Kidney capillary endothelial cell (primary cell): ENCODE results near the gene EIPR1.

ENCODE experiments used
- DNase-seq: peaks from one replicate; pipeline ENCODE4 v3.0.0-alpha.2; 2018; ENCODE audit warnings: low spot score

EIPR1 gene

DNA sequence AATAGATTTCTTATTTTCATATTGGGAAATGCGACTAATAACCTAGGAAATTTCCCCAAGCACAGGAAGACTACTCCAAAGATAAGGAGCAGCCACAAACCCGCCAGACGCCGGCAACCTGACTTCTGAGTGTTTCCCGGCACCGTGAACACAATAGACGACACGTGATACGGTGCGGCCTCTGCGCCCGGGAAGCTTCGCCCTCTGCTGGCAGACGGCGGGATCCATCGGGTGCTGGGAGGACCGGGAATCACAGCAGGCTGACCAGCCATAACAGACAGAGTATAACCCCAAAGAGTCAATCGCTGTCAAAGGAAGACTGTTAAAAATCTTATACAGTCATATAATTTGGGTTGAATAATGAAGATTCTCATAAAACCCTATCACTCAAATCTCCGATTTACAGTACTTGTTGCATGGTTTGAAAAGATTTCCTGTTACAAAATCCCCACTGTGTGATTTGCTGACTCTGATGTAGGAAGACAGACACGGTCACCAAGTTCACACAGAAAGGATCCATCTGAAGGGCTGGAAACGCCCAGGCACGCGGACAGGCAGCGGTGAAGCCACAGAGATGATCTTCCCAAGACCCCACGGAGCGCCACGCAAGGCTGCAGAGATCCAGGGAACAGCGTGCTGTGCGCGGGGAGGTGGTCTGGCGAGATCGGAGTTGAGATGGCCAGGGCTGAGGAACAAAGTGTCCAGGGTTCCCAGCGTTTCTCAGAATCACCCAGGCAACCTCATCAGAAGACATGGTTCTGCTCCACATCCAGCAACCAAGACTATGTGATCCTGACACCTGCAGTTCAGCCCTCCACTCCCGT lies 73.8 kb downstream of the EIPR1 start:
- DNase-seq: peak; percentile 79

- DNase-seq: no peak
These were observed 74.7 kb downstream of the EIPR1 start for GRCh38 chr2:3302751-3303582.

DNA sequence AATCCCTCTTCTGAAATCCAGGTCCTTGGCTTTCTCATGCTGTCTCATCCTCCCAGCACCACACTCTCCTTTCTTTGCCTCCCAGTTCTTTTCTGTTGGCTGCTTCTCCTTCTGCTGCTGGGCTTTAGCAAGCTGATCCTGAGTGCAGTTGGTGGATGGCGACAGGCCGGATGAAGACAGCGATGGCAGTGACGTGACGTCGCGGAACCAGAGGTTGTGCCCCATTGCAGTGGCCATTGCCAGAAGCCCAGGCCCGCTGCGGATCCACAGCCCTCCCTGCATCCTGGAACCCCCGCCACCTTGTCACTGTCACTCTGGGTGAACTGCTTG lies 75.2 kb downstream of the EIPR1 start:
- no peak for DNase-seq

- DNase-seq: no peak
These were observed 76.6 kb downstream of the EIPR1 start for GRCh38 chr2:3301001-3301400.

- DNase-seq: no peak
These were observed 77.2 kb downstream of the EIPR1 start for GRCh38 chr2:3300224-3300995.

DNA sequence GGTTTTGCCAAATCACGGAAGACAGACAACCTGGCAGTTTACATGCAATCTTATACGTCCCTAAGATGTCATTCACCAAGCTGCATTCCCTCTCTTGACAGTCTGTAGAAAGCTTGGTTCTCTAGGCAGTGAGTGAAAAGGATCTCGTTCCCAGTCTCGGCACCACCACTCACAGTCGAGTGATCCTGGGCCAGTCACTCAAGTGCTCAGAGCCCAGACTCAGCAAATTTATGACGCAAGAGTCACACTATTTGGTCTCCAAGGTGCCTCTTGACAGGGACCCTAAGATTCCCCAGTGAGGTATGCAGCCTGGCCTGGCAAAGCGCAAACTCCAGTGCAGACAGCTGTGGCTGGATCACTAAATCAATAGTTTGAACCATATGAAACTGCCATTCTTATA lies 77.9 kb downstream of the EIPR1 start:
- DNase-seq: no peak

- DNase-seq: no peak
These were observed 78.5 kb downstream of the EIPR1 start for GRCh38 chr2:3299130-3299529.

- no peak for DNase-seq
These were observed 79.4 kb downstream of the EIPR1 start for GRCh38 chr2:3298191-3298590.

DNA sequence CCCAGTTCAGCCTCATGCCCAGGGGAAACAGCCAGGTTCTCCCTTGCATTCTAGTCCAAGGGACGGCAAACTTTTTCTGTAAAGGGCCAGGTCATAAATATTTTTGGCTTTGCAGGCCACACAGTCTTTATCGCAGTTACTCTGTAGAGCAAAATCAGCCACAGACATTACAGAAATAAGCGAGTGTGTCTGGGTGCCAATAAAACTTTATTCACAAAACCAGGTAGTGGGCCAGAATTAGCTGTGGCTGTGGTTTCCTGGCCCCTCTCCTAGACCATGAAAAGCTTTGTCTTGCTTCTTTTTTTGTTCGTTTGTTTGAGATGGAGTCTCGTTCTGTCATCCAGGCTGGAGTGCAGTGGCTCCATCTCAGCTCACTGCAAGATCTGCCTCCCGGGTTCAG lies 80.1 kb downstream of the EIPR1 start:
- no peak for DNase-seq

- DNase-seq: no peak
These were observed 81.2 kb downstream of the EIPR1 start for GRCh38 chr2:3296182-3296972.

DNA sequence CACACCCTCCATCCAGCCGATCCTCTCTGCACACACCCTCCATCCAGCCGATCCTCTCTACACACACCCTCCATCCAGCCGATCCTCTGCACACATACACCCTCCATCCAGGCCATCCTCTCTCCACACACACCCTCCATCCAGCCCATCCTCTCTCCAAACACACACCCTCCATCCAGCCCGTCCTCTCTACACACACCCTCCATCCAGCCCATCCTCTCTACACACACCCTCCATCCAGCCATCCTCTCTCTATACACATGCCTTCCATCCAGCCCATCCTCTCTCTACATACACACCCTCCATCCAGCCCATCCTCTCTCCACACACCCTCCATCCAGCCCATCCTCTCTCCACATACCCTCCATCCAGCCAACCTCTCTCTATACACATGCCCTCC lies 83.1 kb downstream of the EIPR1 start:
- no peak for DNase-seq

DNA sequence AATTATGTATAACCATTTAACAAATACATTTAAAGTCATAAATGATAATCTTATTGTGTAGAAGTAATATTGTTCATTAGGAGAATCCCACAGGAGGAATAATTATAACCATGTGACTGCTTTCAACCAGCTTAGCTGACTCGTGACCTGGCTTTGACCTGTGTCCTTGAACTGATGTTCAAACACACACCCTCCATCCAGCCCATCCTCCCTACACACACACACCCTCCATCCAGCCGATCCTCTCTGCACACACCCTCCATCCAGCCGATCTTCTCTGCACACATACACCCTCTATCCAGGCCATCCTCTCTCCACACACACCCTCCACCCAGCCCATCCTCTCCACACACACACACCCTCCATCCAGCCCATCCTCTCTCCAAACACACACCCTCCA lies 83.5 kb downstream of the EIPR1 start:
- no peak for DNase-seq

DNA sequence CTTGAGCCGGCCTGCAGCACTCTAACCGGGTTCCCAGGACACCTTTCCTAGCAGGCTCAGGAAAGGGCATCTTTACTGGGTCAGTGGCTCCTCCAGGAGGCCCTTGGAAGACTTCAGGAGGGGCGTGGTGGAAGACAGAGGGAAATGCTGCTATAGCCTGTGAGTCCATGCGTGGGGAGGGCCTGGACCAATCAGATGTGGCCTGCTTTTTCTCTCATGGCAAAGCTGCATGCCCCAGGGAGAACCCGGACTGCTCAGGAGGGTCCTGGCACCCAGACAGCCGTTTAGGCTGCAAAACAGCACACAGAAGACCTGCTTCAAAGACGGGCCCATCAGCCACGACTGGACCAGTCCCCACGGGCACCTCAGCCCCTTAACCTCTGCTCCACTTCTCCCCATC lies 84.4 kb downstream of the EIPR1 start:
- DNase-seq: no peak

DNA sequence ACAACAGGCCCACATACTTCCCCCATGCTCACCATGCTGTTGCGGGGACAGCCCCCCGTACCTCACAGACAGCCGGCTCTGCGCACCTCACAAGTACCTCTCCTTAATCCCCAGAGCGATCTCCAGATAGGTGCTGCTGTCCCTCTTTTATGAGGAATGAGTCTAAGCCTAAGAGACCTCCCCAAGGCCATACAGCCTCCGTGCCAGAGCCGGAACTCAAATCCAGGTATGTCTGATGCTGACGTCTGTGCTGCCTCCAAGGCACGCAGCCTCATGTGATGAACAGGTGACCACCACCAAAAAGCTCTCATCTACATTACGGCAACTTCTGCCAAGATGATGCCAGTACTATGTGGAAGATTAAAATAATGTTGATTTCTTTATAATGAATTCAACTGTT lies 85.2 kb downstream of the EIPR1 start:
- DNase-seq: no peak

GRCh38 chr2:3291750-3292149 lies 85.9 kb downstream of the EIPR1 start:
- DNase-seq: no peak

GRCh38 chr2:3291113-3291512 lies 86.5 kb downstream of the EIPR1 start:
- no peak for DNase-seq

- no peak for DNase-seq
These were observed 87.0 kb downstream of the EIPR1 start for GRCh38 chr2:3290655-3291054.

- DNase-seq: no peak
These were observed 87.6 kb downstream of the EIPR1 start for GRCh38 chr2:3289971-3290370.

- DNase-seq: no peak
These were observed 88.1 kb downstream of the EIPR1 start for GRCh38 chr2:3289526-3289925.

- DNase-seq: no peak
These were observed 88.5 kb downstream of the EIPR1 start for GRCh38 chr2:3289171-3289515.

- no peak for DNase-seq
These were observed 89.0 kb downstream of the EIPR1 start for GRCh38 chr2:3288470-3289170.
